ENCODE data around the gene NEK8. TPM values are rescaled to one million over a fixed set of nuclear protein-coding genes. Genes with fewer than 3 reads are reported as not detected.
A peak's percentile ranks its signal among the peaks of the same experiment; 100 is the strongest.

NEK8 gene
- total and polyA plus RNA-seq, 9 of the 15 experiments (the other 6 are each of a cell fraction or from before 2014, with no cell fraction given) = 0.98 to 16.6 (median 4.6) TPM

DNA sequence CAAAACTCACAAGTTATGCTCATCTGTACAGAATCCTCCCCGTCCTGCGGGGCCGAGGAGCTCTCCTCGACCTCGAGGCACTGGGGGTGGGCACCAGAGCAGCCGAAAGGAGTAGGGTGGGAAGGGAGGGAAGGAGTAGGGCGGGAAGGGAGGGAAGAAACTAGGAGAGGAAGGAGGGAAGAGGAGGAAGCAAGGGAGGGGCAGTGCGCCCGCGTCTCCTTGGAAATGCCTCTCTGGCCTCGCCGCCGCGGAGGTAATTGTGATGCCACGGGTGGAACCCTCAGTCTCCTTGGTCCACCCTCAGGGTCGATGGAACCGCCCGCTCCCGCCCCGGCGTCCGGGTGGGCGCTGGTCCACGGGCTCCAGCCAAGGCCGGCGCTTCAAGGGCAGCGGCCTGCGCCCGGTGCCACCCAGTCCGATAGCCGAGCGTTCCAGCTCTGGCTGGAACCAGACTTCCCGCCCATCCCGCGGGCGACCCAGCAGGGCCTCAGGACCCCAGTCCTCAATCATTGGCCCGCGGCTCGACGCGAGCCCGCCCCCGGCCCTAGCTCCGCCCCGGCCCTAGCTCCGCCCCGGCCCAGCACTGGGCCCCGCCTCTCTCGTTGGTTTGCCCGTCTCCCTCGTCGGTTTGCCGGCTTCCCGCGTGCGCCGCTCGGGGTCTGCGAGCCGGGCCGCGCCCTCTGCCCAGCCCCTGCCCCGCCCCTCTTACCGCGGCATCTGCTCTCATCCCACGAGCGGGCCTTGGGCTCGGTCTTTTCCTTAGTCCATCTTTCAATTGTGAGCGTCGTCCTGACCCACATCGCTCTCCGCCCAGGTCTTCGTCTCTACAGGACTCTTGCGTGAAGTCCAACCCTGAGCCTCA is 17.5 kb upstream of the NEK8 start (continued):
- TF ChIP-seq, protein P1, sequence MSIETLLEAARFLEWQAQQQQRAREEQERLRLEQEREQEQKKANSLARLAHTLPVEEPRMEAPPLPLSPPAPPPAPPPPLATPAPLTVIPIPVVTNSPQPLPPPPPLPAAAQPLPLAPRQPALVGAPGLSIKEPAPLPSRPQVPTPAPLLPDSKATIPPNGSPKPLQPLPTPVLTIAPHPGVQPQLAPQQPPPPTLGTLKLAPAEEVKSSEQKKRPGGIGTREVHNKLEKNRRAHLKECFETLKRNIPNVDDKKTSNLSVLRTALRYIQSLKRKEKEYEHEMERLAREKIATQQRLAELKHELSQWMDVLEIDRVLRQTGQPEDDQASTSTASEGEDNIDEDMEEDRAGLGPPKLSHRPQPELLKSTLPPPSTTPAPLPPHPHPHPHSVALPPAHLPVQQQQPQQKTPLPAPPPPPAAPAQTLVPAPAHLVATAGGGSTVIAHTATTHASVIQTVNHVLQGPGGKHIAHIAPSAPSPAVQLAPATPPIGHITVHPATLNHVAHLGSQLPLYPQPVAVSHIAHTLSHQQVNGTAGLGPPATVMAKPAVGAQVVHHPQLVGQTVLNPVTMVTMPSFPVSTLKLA (conservative IDR thresholded peaks at IDR 0.05) = peak; percentile 85 to 91
- TF ChIP-seq NR2C2 (CRISPR knock-in tag; IDR thresholded peaks at IDR 0.05) = no peak
- TF ChIP-seq NR2C2 (tag; IDR thresholded peaks at IDR 0.05) = no peak; the same call in 1 of the 2 replicates
- no peak; the same call in 1 of the 2 replicates for TF ChIP-seq GABPB1 (CRISPR knock-in tag; IDR thresholded peaks at IDR 0.05)
- TF ChIP-seq SMAD1 (IDR thresholded peaks at IDR 0.05; ENCODE audit: low read depth, low read length, partially characterized antibody) = no peak
- TF ChIP-seq, protein P2, sequence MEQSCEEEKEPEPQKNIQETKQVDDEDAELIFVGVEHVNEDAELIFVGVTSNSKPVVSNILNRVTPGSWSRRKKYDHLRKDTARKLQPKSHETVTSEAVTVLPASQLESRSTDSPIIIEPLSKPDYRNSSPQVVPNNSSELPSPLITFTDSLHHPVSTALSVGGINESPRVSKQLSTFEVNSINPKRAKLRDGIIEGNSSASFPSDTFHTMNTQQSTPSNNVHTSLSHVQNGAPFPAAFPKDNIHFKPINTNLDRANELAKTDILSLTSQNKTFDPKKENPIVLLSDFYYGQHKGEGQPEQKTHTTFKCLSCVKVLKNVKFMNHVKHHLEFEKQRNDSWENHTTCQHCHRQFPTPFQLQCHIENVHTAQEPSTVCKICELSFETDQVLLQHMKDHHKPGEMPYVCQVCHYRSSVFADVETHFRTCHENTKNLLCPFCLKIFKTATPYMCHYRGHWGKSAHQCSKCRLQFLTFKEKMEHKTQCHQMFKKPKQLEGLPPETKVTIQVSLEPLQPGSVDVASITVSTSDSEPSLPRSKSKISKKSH (CRISPR knock-in tag; IDR thresholded peaks at IDR 0.05) = no peak
- TF ChIP-seq TCF7 (IDR thresholded peaks at IDR 0.05; ENCODE audit: borderline replicate concordance) = no peak
- TF ChIP-seq ZFPM2 (CRISPR knock-in tag; IDR thresholded peaks at IDR 0.05) = no peak
- TF ChIP-seq ZNF778 (CRISPR knock-in tag; IDR thresholded peaks at IDR 0.05) = no peak
- TF ChIP-seq TCF7L2 (IDR thresholded peaks at IDR 0.05; ENCODE audit: low read depth, low read length) = no peak
- no peak; the same call in none of the 2 replicates for TF ChIP-seq KLF1 (tag; IDR thresholded peaks at IDR 0.05)
- TF ChIP-seq ZNF696 (CRISPR knock-in tag; conservative IDR thresholded peaks at IDR 0.05) = no peak
- TF ChIP-seq MTA3 (IDR thresholded peaks at IDR 0.05; ENCODE audit: borderline replicate concordance) = peak; percentile 64
- peak; percentile 83; the same call in 1 of the 2 replicates for TF ChIP-seq FOXP1 (CRISPR knock-in tag; IDR thresholded peaks at IDR 0.05)
- TF ChIP-seq DNMT1 (IDR thresholded peaks at IDR 0.05) = no peak
- TF ChIP-seq, protein P3, sequence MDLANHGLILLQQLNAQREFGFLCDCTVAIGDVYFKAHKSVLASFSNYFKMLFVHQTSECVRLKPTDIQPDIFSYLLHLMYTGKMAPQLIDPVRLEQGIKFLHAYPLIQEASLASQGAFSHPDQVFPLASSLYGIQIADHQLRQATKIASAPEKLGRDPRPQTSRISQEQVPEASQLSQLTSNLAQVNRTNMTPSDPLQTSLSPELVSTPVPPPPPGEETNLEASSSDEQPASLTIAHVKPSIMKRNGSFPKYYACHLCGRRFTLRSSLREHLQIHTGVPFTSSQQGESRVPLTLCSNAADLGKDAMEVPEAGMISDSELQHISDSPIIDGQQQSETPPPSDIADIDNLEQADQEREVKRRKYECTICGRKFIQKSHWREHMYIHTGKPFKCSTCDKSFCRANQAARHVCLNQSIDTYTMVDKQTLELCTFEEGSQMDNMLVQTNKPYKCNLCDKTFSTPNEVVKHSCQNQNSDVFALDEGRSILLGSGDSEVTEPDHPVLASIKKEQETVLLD (IDR thresholded peaks at IDR 0.05) = no peak; the same call in 1 of the 2 replicates
- peak; percentile 60 for TF ChIP-seq NFIC (IDR thresholded peaks at IDR 0.05)
- TF ChIP-seq, protein P4, sequence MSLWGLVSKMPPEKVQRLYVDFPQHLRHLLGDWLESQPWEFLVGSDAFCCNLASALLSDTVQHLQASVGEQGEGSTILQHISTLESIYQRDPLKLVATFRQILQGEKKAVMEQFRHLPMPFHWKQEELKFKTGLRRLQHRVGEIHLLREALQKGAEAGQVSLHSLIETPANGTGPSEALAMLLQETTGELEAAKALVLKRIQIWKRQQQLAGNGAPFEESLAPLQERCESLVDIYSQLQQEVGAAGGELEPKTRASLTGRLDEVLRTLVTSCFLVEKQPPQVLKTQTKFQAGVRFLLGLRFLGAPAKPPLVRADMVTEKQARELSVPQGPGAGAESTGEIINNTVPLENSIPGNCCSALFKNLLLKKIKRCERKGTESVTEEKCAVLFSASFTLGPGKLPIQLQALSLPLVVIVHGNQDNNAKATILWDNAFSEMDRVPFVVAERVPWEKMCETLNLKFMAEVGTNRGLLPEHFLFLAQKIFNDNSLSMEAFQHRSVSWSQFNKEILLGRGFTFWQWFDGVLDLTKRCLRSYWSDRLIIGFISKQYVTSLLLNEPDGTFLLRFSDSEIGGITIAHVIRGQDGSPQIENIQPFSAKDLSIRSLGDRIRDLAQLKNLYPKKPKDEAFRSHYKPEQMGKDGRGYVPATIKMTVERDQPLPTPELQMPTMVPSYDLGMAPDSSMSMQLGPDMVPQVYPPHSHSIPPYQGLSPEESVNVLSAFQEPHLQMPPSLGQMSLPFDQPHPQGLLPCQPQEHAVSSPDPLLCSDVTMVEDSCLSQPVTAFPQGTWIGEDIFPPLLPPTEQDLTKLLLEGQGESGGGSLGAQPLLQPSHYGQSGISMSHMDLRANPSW (CRISPR knock-in tag; IDR thresholded peaks at IDR 0.05) = no peak
- TF ChIP-seq CCNT2 (IDR thresholded peaks at IDR 0.05; ENCODE audit: borderline replicate concordance, extremely low read depth, insufficient read length, low read depth, low read length) = peak; percentile 87
- no peak for TF ChIP-seq NELFE (IDR thresholded peaks at IDR 0.05; ENCODE audit: insufficient read depth, insufficient read length)
- peak; percentile 85 for TF ChIP-seq SP1 (CRISPR knock-in tag; IDR thresholded peaks at IDR 0.05)

All from K562 (cell line).